Mammary epithelial cell (primary cell): ENCODE results near the gene CACNA2D4.

Source experiments
- EZH2 ChIP-seq: IDR thresholded peaks from 2 replicates; pipeline ENCODE4 v1.6.1; 2012; ENCODE audit warnings: low read length, inconsistent platforms, borderline replicate concordance
- TF ChIP-seq, protein P1 (sequence below), 2 donors: IDR thresholded peaks in 1 of 2; conservative IDR thresholded peaks in 1 of 2; 2 replicates each; pipeline ENCODE4 v1.5.1; 2011 to 2012; ENCODE audit warnings: inconsistent platforms in 2 of 2, low read length in 2 of 2, mild to moderate bottlenecking in 2 of 2, control low read depth in 1 of 2, low read depth in 1 of 2; ENCODE audit not compliant: insufficient read depth in 1 of 2; ENCODE audit errors: extremely low read depth in 1 of 2

DNA sequence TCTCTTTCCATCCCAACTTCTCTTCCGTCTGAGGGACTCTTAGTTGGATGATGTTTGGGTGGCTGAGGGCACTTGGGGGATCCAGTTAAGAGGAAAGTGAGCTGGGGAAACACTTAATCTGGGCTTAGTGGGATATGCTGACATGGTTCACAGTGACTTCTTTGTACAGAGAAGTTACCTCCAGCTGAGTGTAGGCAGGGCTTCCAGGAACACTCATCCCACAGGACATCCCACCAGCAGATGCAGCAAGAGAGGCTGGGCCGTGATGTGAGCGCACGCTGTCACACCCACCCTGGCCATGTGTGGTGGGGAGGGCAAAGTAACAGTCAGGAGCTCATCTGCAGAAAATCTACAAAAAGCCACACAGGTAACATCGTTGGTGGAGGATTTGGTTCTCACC lies 832 bp upstream of the CACNA2D4 start:
- no peak for TF ChIP-seq EZH2
- TF ChIP-seq, protein P1, sequence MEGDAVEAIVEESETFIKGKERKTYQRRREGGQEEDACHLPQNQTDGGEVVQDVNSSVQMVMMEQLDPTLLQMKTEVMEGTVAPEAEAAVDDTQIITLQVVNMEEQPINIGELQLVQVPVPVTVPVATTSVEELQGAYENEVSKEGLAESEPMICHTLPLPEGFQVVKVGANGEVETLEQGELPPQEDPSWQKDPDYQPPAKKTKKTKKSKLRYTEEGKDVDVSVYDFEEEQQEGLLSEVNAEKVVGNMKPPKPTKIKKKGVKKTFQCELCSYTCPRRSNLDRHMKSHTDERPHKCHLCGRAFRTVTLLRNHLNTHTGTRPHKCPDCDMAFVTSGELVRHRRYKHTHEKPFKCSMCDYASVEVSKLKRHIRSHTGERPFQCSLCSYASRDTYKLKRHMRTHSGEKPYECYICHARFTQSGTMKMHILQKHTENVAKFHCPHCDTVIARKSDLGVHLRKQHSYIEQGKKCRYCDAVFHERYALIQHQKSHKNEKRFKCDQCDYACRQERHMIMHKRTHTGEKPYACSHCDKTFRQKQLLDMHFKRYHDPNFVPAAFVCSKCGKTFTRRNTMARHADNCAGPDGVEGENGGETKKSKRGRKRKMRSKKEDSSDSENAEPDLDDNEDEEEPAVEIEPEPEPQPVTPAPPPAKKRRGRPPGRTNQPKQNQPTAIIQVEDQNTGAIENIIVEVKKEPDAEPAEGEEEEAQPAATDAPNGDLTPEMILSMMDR (conservative IDR thresholded peaks at IDR 0.05 in 1 of 2, IDR thresholded peaks at IDR 0.05 in 1 of 2; ENCODE audit: extremely low read depth in 1 of 2, insufficient read depth in 1 of 2, low read depth in 1 of 2, low read length in 2 of 2) = no peak
